ENCODE data around the gene SLC11A2. TPM values are rescaled to one million over a fixed set of nuclear protein-coding genes. Genes with fewer than 3 reads are reported as not detected.

Gene SLC11A2
- total RNA-seq, 1 experiment from 2014 or later: 19.6 TPM

GRCh38 chr12:51047655-51048540 lies 21.7 kb upstream of the SLC11A2 start, which contains the start of gene LETMD1:
TSS of gene LETMD1 (plus strand) at chr12:51048327. CDS start at chr12:51048357, 30 bp downstream.
- H3K27me3 ChIP-seq (replicated peaks): no peaks in the 10 kb centered on the region
- H3K4me1 ChIP-seq (replicated peaks): peaks cover 12% of the 10 kb centered on the region
- H3K9me3 ChIP-seq (replicated peaks): no peaks in the 10 kb centered on the region
- H3K36me3 ChIP-seq: peaks cover 13% of the 10 kb centered on the region
- peak; percentile 95 to 98 for DNase-seq (ENCODE audit: low read depth in 1 of 2, low spot score in 2 of 2)
- H3K27ac ChIP-seq: peak within 1 kb of the TSS; percentile 63
- peak within 1 kb of the TSS; percentile 53 for H3K4me3 ChIP-seq

- Histone ChIP-seq H3K4me1 (replicated peaks) (no peaks in the 10 kb centered on the region), H3K36me3 (no peaks in the 10 kb centered on the region), H3K27me3 (replicated peaks) (no peaks in the 10 kb centered on the region), H3K4me3 (no peak overlapping the region), H3K27ac (no peak overlapping the region), H3K9me3 (replicated peaks) (no peaks in the 10 kb centered on the region)
- DNase-seq (ENCODE audit: low read depth in 1 of 2, low spot score in 2 of 2): no peak
Measured at GRCh38 chr12:51036279-51036678, 10.1 kb upstream of the SLC11A2 start.

- no peaks in the 10 kb centered on the region for H3K4me1 ChIP-seq (replicated peaks)
- DNase-seq (ENCODE audit: low read depth in 1 of 2, low spot score in 2 of 2): no peak
Measured at GRCh38 chr12:51033457-51034089, 7.4 kb upstream of the SLC11A2 start.

GRCh38 chr12:51033048-51033447 lies 6.9 kb upstream of the SLC11A2 start:
- H3K4me1 ChIP-seq (replicated peaks): no peaks in the 10 kb centered on the region
- no peak overlapping the region for H3K27ac ChIP-seq
- H3K36me3 ChIP-seq: no peaks in the 10 kb centered on the region
- no peaks in the 10 kb centered on the region for H3K9me3 ChIP-seq (replicated peaks)
- DNase-seq (ENCODE audit: low read depth in 1 of 2, low spot score in 2 of 2): no peak
- H3K4me3 ChIP-seq: no peak overlapping the region
- no peaks in the 10 kb centered on the region for H3K27me3 ChIP-seq (replicated peaks)

More at GRCh38 chr12:51033457-51034089, 7.4 kb upstream of the SLC11A2 start:
- Histone ChIP-seq H3K4me3 (no peak overlapping the region), H3K27ac (no peak overlapping the region), H3K27me3 (replicated peaks) (no peaks in the 10 kb centered on the region), H3K36me3 (no peaks in the 10 kb centered on the region), H3K9me3 (replicated peaks) (no peaks in the 10 kb centered on the region)

GRCh38 chr12:51028813-51029150 lies 2.6 kb upstream of the SLC11A2 start:
- peaks cover 14% of the 10 kb centered on the region for H3K4me1 ChIP-seq (replicated peaks)
- H3K36me3 ChIP-seq: peaks cover 4% of the 10 kb centered on the region; the same call in 1 of the 2 replicates
- no peaks in the 10 kb centered on the region for H3K27me3 ChIP-seq (replicated peaks)
- no peaks in the 10 kb centered on the region for H3K9me3 ChIP-seq (replicated peaks)
- H3K27ac ChIP-seq: no peak overlapping the region
- H3K4me3 ChIP-seq: no peak overlapping the region
- DNase-seq (ENCODE audit: low read depth in 1 of 2, low spot score in 2 of 2): no peak

- H3K36me3 ChIP-seq: peaks cover 4% of the 10 kb centered on the region; the same call in 1 of the 2 replicates
- no peak overlapping the region for H3K4me3 ChIP-seq
Measured at GRCh38 chr12:51028126-51028812, 2.1 kb upstream of the SLC11A2 start.

GRCh38 chr12:51027342-51027835 lies 1.2 kb upstream of the SLC11A2 start:
- H3K36me3 ChIP-seq: peaks cover 4% of the 10 kb centered on the region; the same call in 1 of the 2 replicates
- DNase-seq (ENCODE audit: low read depth in 1 of 2, low spot score in 2 of 2): no peak
- no peaks in the 10 kb centered on the region for H3K9me3 ChIP-seq (replicated peaks)
- no peak overlapping the region for H3K27ac ChIP-seq
- peaks cover 14% of the 10 kb centered on the region for H3K4me1 ChIP-seq (replicated peaks)
- no peak overlapping the region for H3K4me3 ChIP-seq
- no peaks in the 10 kb centered on the region for H3K27me3 ChIP-seq (replicated peaks)

More at GRCh38 chr12:51028126-51028812, 2.1 kb upstream of the SLC11A2 start:
- Histone ChIP-seq H3K27ac (no peak overlapping the region), H3K4me1 (replicated peaks) (peaks cover 14% of the 10 kb centered on the region), H3K9me3 (replicated peaks) (no peaks in the 10 kb centered on the region), H3K27me3 (replicated peaks) (no peaks in the 10 kb centered on the region)
- DNase-seq (ENCODE audit: low read depth in 1 of 2, low spot score in 2 of 2): no peak

- DNase-seq (ENCODE audit: low read depth in 1 of 2, low spot score in 2 of 2): no peak
- Histone ChIP-seq H3K27ac (peak overlapping the region; percentile 71), H3K27me3 (replicated peaks) (no peaks in the 10 kb centered on the region), H3K36me3 (peaks cover 4% of the 10 kb centered on the region; the same call in 1 of the 2 replicates), H3K4me3 (peak overlapping the region; percentile 72), H3K4me1 (replicated peaks) (peaks cover 14% of the 10 kb centered on the region), H3K9me3 (replicated peaks) (no peaks in the 10 kb centered on the region)
Measured at GRCh38 chr12:51025338-51025835, 797 bp downstream of the SLC11A2 start.

- peak overlapping the region; percentile 71 for H3K27ac ChIP-seq
- H3K9me3 ChIP-seq (replicated peaks): no peaks in the 10 kb centered on the region
- no peaks in the 10 kb centered on the region for H3K27me3 ChIP-seq (replicated peaks)
- peaks cover 14% of the 10 kb centered on the region for H3K4me1 ChIP-seq (replicated peaks)
- H3K36me3 ChIP-seq: peaks cover 4% of the 10 kb centered on the region; the same call in 1 of the 2 replicates
- peak overlapping the region; percentile 72 for H3K4me3 ChIP-seq
- DNase-seq (ENCODE audit: low read depth in 1 of 2, low spot score in 2 of 2): no peak
Measured at GRCh38 chr12:51023625-51024382, 2.4 kb downstream of the SLC11A2 start.

- no peak overlapping the region for H3K27ac ChIP-seq
- H3K36me3 ChIP-seq: peaks cover 4% of the 10 kb centered on the region; the same call in 1 of the 2 replicates
- no peaks in the 10 kb centered on the region for H3K27me3 ChIP-seq (replicated peaks)
- peaks cover 14% of the 10 kb centered on the region for H3K4me1 ChIP-seq (replicated peaks)
- no peak for DNase-seq (ENCODE audit: low read depth in 1 of 2, low spot score in 2 of 2)
- H3K4me3 ChIP-seq: no peak overlapping the region
- H3K9me3 ChIP-seq (replicated peaks): no peaks in the 10 kb centered on the region
Measured at GRCh38 chr12:51021694-51022093, 4.5 kb downstream of the SLC11A2 start.

GRCh38 chr12:51020448-51021182 lies 5.6 kb downstream of the SLC11A2 start:
- Histone ChIP-seq H3K27ac (no peak overlapping the region), H3K27me3 (replicated peaks) (no peaks in the 10 kb centered on the region), H3K9me3 (replicated peaks) (no peaks in the 10 kb centered on the region), H3K4me1 (replicated peaks) (peaks cover 10% of the 10 kb centered on the region), H3K4me3 (no peak overlapping the region), H3K36me3 (no peaks in the 10 kb centered on the region; the same call in 1 of the 2 replicates)
- no peak for DNase-seq (ENCODE audit: low read depth in 1 of 2, low spot score in 2 of 2)

- H3K4me1 ChIP-seq (replicated peaks): peaks cover 4% of the 10 kb centered on the region
- H3K9me3 ChIP-seq (replicated peaks): no peaks in the 10 kb centered on the region
- H3K27me3 ChIP-seq (replicated peaks): no peaks in the 10 kb centered on the region
- DNase-seq (ENCODE audit: low read depth in 1 of 2, low spot score in 2 of 2): no peak
- no peak overlapping the region for H3K27ac ChIP-seq
- H3K36me3 ChIP-seq: no peaks in the 10 kb centered on the region
- no peak overlapping the region for H3K4me3 ChIP-seq
Measured at GRCh38 chr12:51019927-51020326, 6.3 kb downstream of the SLC11A2 start.
